Heart left ventricle (tissue), 16 donors: ENCODE measurements around the gene SSX3. TPM values are rescaled to one million over a fixed set of nuclear protein-coding genes. Genes with fewer than 3 reads are reported as not detected.
"Not testable (repeated sequence)": the region's sequence is repeated elsewhere in the genome, so short reads cannot be mapped to it uniquely, and the experiment has no call there.

Experiments
- ATAC-seq, 4 donors: fragments of 200-7000 bp; cut with Tn5 transposase; one replicate each; pipeline ENCODE4 v1.9.1; 2020 to 2022; ENCODE audit warnings: moderate library complexity in 4 of 4, mild to moderate bottlenecking in 3 of 4, moderate number of reproducible peaks in 1 of 4
- DNase-seq, 5 donors: peaks; one replicate each; pipeline ENCODE4 v3.0.0-alpha.2; 2020
- H3K27ac ChIP-seq, 12 donors: fragments of 200-600 bp; sonication (generic) in 4 of 12; one replicate each; pipeline versions ENCODE4 v1.5.0 to v1.8.0; 2016 to 2022; ENCODE audit warnings: mild to moderate bottlenecking in 2 of 12
- H3K27me3 ChIP-seq, 9 donors: fragments of 200-600 bp; sonication (generic) in 2 of 9; one replicate each; pipeline versions ENCODE4 v1.5.1 to v1.8.0; 2016 to 2022; ENCODE audit warnings: mild to moderate bottlenecking in 3 of 9
- H3K36me3 ChIP-seq, 9 donors: fragments of 200-600 bp; sonication (generic) in 2 of 9; one replicate each; pipeline versions ENCODE4 v1.5.0 to v1.8.0; 2018 to 2022; ENCODE audit warnings: mild to moderate bottlenecking in 2 of 9
- H3K4me1 ChIP-seq, 12 donors: fragments of 200-600 bp; sonication (generic) in 4 of 12; one replicate each; pipeline versions ENCODE4 v1.5.0 to v1.8.0; 2016 to 2022; ENCODE audit warnings: mild to moderate bottlenecking in 3 of 12
- H3K4me3 ChIP-seq, 12 donors: fragments of 200-600 bp; sonication (generic) in 4 of 12; one replicate each; pipeline versions ENCODE4 v1.5.0 to v1.8.0; 2017 to 2022; ENCODE audit warnings: mild to moderate bottlenecking in 9 of 12, moderate library complexity in 4 of 12
- H3K9me3 ChIP-seq, 12 donors: fragments of 200-600 bp; sonication (generic) in 4 of 12; one replicate each; pipeline versions ENCODE4 v1.5.0 to v1.8.0; 2016 to 2022; ENCODE audit warnings: mild to moderate bottlenecking in 1 of 12
- POLR2A ChIP-seq, 2 donors: fragments of 450-650 bp; IDR thresholded peaks; one replicate each; pipeline ENCODE4 v1.6.1; 2017; ENCODE audit warnings: antibody characterized with exemption in 2 of 2, mild to moderate bottlenecking in 2 of 2, moderate library complexity in 2 of 2
- WGBS, 4 donors: extraction: QIAGEN DNeasy Blood & Tissue Kit in 2 of 4; methylation state at CpG; one replicate each; pipeline versions ENCODE4 v1.1.5 to v1.1.7; 2013 to 2018; 5-methylcytosine and 5-hydroxymethylcytosine counted together
- intact Hi-C, 10 donors: fragments of 100-400 bp; cut with DNase I; formaldehyde crosslinking; loops; one replicate each; pipeline versions ENCODE4 v1.11.1 to v1.14.2; 2022
- polyA plus RNA-seq, 2 donors: library from polyadenylated mRNA; stranded (reverse); fragments of 200-250 nt; gene quantifications; one replicate each; pipeline ENCODE4 v1.2.3, GENCODE V29; 2013
- total RNA-seq, 9 donors: library from RNA; depleted of rRNA in 2 of 9; stranded (reverse); fragments of >200 nt in 2 of 9; fragmentation: NEBNext Ultra II Directional in 3 of 9; extraction: Animal tissue kit (Norgen Biotek cat#: 25700) in 3 of 9; gene quantifications; one replicate each; pipeline versions ENCODE4 v1.1.0 to v1.2.4, GENCODE V29; 2016 to 2023
- TF ChIP-seq, protein P1 (sequence below), 12 donors: fragments of 200-600 bp; sonication (generic) in 4 of 12; IDR thresholded peaks; one replicate each; pipeline versions ENCODE4 v1.5.0 to v1.8.0; 2018 to 2022; ENCODE audit warnings: antibody characterized with exemption in 12 of 12, mild to moderate bottlenecking in 5 of 12
- donor health status: ischemic (EF 13 %, LVEDD 7.1; RV severe dilation, severe dysfunction).
- donor health status: healthy with polysubstance abuse.
- donor health status: DM: no; HTN: yes; CAD: no.
- donor health status: DM: no; HTN: no; CAD: no.
- donor health status: ischemic (EF 25% LVEDD 6.9; RV normal size, moderate dysfunction).
- donor health status: ischemic (EF 25% LVEDD 5.7; RV mildly dilated, moderate dysfunction).
- donor health status: healthy.
- donor health status: DM: yes; HTN: yes; CAD: no.
- donor health status: ischemic (EF 35%, LVEDD 5.7; RV mildly dilated, moderate dysfunction).
- donor health status: nonischemic (EF 11% LVEDD 7.7; RV severe dilation, severe dysfunction).
- donor health status: DM: yes; HTN: yes; CAD: no.
- donor health status: PGD.
- donor health status: ischemic (EF 29% LVEDD 5.4; RV normal size, mild dysfunction).
- donor health status: nonischemic (EF 23%, LVEDD 6.1; RV moderate dilation, normal function).

Gene SSX3
- total and polyA plus RNA-seq, 11 donors: not detected

DNA sequence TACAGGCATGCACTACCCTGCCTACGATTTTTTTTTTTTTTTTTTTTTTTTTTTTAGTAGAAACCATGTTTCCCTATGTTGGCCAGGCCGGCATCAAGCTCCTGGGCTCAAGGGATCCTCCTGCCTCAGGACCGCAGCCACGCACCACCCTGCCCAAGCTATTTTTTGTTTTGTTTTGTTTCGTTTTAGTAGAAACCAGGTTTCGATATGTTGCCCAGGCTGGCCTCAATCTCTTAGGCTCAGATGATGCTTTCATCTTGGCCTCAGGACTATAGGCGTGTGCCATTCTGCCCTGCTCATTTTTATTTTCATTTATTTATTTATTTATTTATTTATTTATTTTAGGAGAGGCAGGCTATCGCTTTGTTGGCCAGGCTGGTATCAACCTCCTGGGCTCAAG lies 1.2 kb upstream of the SSX3 start:
- WGBS, 4 donors: 79 to 93% (median 91%) methylated on average over 8 of the region's 8 CpGs
- Histone ChIP-seq H3K9me3 (no peaks in the 10 kb centered on the region), H3K4me3 (no peak overlapping the region), H3K27ac (no peak overlapping the region), H3K36me3 (no peaks in the 10 kb centered on the region), H3K4me1 (no peaks in the 10 kb centered on the region), H3K27me3 (peaks cover 0 to 8% (median 0%) of the 10 kb centered on the region in 9 donors)
- intact Hi-C loops: no loop called here
- no peak for ATAC-seq
- TF ChIP-seq POLR2A (IDR thresholded peaks at IDR 0.05): no peak
- TF ChIP-seq, protein P1, sequence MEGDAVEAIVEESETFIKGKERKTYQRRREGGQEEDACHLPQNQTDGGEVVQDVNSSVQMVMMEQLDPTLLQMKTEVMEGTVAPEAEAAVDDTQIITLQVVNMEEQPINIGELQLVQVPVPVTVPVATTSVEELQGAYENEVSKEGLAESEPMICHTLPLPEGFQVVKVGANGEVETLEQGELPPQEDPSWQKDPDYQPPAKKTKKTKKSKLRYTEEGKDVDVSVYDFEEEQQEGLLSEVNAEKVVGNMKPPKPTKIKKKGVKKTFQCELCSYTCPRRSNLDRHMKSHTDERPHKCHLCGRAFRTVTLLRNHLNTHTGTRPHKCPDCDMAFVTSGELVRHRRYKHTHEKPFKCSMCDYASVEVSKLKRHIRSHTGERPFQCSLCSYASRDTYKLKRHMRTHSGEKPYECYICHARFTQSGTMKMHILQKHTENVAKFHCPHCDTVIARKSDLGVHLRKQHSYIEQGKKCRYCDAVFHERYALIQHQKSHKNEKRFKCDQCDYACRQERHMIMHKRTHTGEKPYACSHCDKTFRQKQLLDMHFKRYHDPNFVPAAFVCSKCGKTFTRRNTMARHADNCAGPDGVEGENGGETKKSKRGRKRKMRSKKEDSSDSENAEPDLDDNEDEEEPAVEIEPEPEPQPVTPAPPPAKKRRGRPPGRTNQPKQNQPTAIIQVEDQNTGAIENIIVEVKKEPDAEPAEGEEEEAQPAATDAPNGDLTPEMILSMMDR (IDR thresholded peaks at IDR 0.05): no peak
- DNase-seq: no peak

DNA sequence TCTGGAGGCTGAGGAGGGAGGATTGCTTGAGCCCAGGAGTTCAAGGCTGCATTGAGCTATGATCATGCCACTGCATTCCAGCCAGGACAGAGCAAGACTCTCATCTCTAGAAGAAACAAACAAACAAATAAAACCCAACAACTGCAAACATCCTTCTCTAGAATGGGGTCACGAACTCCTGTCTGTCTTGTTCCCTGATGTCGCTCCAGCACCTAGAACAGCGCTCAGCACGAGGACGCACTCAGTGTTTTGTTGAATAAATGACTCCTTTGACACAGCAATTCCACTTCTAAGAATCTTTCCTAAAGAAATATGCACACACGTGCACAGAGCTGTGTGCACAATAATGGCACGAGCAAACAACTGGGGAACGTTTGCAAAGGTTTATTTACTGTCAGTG lies 10.4 kb downstream of the SSX3 start:
- H3K27me3 ChIP-seq: peaks cover 0 to 10% (median 0%) of the 10 kb centered on the region in 9 donors
- H3K27ac ChIP-seq, ATAC-seq, H3K4me1 ChIP-seq, H3K36me3 ChIP-seq, DNase-seq, H3K9me3 ChIP-seq, H3K4me3 ChIP-seq, intact Hi-C loops: not testable (repeated sequence)
- WGBS, 4 donors: 43 to 50% (median 46%) methylated on average over 8 of the region's 8 CpGs

DNA sequence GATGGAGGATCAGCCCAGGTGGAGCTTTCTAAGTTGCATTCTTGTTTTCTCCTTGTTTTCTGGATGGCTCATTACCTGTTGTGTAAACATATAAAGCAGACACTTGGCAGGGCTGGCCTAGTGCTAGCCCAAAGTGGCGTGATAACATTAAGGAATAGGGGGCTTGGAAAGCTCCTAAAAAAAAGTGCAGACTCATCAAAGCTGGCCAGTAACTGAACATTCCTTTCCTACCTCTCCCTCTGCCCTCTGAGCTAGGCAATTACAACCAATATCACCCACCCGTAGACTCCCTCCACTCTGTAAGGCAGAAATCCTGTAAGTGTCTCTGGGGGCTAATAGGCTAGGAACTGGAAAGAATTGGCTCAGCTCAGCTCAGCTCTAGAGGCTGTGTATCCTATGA lies 42.5 kb downstream of the SSX3 start:
- intact Hi-C loops, H3K27ac ChIP-seq, H3K36me3 ChIP-seq, DNase-seq, ATAC-seq, H3K9me3 ChIP-seq, H3K4me3 ChIP-seq, H3K4me1 ChIP-seq: not testable (repeated sequence)
- 64 to 80% (median 68%) methylated on average over 2 of the region's 2 CpGs for WGBS, 4 donors
- peaks cover 0 to 14% (median 0%) of the 10 kb centered on the region in 9 donors for H3K27me3 ChIP-seq

DNA sequence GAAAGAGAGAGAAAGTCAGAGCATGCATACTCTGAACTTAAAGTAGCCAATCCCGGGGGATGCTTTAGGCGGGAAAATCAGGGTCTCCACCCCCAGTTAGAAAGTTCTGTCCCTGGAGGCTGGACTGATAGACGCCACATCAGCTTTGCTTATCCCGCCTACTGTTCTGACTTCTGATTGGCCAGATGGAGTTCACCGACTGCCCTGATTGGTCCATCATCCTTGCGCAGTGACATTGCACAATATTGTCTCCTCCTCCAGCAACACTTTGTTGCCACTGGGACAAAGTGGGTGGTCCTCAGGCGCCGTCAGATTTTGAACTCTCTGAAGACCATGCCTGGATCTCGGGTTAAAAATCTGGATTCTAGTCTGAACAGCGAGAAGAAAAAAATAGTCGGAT lies 50.3 kb downstream of the SSX3 start:
- Histone ChIP-seq H3K4me3 (no peak overlapping the region), H3K36me3 (no peaks in the 10 kb centered on the region), H3K27me3 (no peaks in the 10 kb centered on the region), H3K4me1 (no peaks in the 10 kb centered on the region), H3K27ac (no peak overlapping the region), H3K9me3 (no peaks in the 10 kb centered on the region)
- DNase-seq (no peak), ATAC-seq (no peak)
- intact Hi-C loops: no loop called here
- TF ChIP-seq, protein P1 (IDR thresholded peaks at IDR 0.05): no peak
- TF ChIP-seq POLR2A (IDR thresholded peaks at IDR 0.05): no peak
- WGBS, 4 donors: 89 to 92% (median 89%) methylated on average over 11 of the region's 11 CpGs

Other genes starting within 250 kb of the SSX3 start
- gene SPACA5B, start 226.1 kb downstream of the SSX3 start, total RNA-seq: not detected
- gene SPACA5B, start 226.1 kb downstream of the SSX3 start, polyA plus RNA-seq: not detected
- gene SSX5, start 159.9 kb downstream of the SSX3 start, total RNA-seq: not detected
- gene SSX5, start 159.9 kb downstream of the SSX3 start, polyA plus RNA-seq: not detected
- gene SSX1, start 101.3 kb downstream of the SSX3 start, total RNA-seq: not detected
- gene SSX1, start 101.3 kb downstream of the SSX3 start, polyA plus RNA-seq: not detected
- gene SSX4, start 26.8 kb upstream of the SSX3 start, total RNA-seq: not detected
- not detected for gene SSX4, start 26.8 kb upstream of the SSX3 start, polyA plus RNA-seq
- gene SSX4B, start 55.3 kb upstream of the SSX3 start, total RNA-seq: not detected
- not detected for gene SSX4B, start 55.3 kb upstream of the SSX3 start, polyA plus RNA-seq
- gene SLC38A5, start 113.6 kb upstream of the SSX3 start, total RNA-seq: 1 to 10 TPM in 8 of 9 donors, under 1 TPM in 1; 0.52 to 6.1 (median 1.7) TPM
- gene SLC38A5, start 113.6 kb upstream of the SSX3 start, polyA plus RNA-seq: 10 to 100 TPM in 1 of 2 donors, 1 to 10 TPM in 1; 2.0 to 22.3 TPM
- 10 to 100 TPM; 13.6 to 34.3 (median 18.1) TPM for gene FTSJ1, start 119.5 kb upstream of the SSX3 start, total RNA-seq
- 10 to 100 TPM; 15.2 to 62.4 TPM for gene FTSJ1, start 119.5 kb upstream of the SSX3 start, polyA plus RNA-seq
- gene PORCN, start 152.3 kb upstream of the SSX3 start, total RNA-seq: 10 to 100 TPM in 8 of 9 donors, 1 to 10 TPM in 1; 9.6 to 35.7 (median 17.3) TPM
- gene PORCN, start 152.3 kb upstream of the SSX3 start, polyA plus RNA-seq: 10 to 100 TPM; 10.5 to 37.3 TPM
- 10 to 100 TPM; 37.1 to 72.5 (median 55.3) TPM for gene EBP, start 165.1 kb upstream of the SSX3 start, total RNA-seq
- gene EBP, start 165.1 kb upstream of the SSX3 start, polyA plus RNA-seq: 100 to 1,000 TPM in 1 of 2 donors, 10 to 100 TPM in 1; 93.8 to 118 TPM
- 10 to 100 TPM; 13.4 to 21.6 (median 16.8) TPM for gene TBC1D25, start 183.0 kb upstream of the SSX3 start, total RNA-seq
- gene TBC1D25, start 183.0 kb upstream of the SSX3 start, polyA plus RNA-seq: 10 to 100 TPM in 1 of 2 donors, 1 to 10 TPM in 1; 5.2 to 23.7 TPM
- gene RBM3, start 217.8 kb upstream of the SSX3 start, total RNA-seq: 100 to 1,000 TPM in 5 of 9 donors, 10 to 100 TPM in 4; 34.5 to 172 (median 111) TPM
- 100 to 1,000 TPM in 1 of 2 donors, 10 to 100 TPM in 1; 56.5 to 187 TPM for gene RBM3, start 217.8 kb upstream of the SSX3 start, polyA plus RNA-seq
- 100 to 1,000 TPM; 123 to 235 (median 150) TPM for gene WDR13, start 240.8 kb upstream of the SSX3 start, total RNA-seq
- 100 to 1,000 TPM; 209 to 281 TPM for gene WDR13, start 240.8 kb upstream of the SSX3 start, polyA plus RNA-seq